Left kidney (tissue), 2 donors: Measurements from ENCODE around the gene CAB39L. TPM values are rescaled to one million over a fixed set of nuclear protein-coding genes. Genes with fewer than 3 reads are reported as not detected.
"Not testable (repeated sequence)": the region's sequence is repeated elsewhere in the genome, so short reads cannot be mapped to it uniquely, and the experiment has no call there.

ENCODE experiments used
- DNase-seq: peaks from one replicate; pipeline ENCODE4 v3.0.0-alpha.2; 2013
- polyA plus RNA-seq: library from polyadenylated mRNA; unstranded; fragments of 120-200 nt; gene quantifications from one replicate; pipeline ENCODE4 v1.2.1, GENCODE V29; 2013; ENCODE audit not compliant: insufficient read length

CAB39L gene
- polyA plus RNA-seq, 1 donor: 20.7 TPM

GRCh38 chr13:49347650-49348385, 96.0 kb downstream of the CAB39L start:
- no peak for DNase-seq

GRCh38 chr13:49346460-49346859, 97.4 kb downstream of the CAB39L start:
- no peak for DNase-seq

GRCh38 chr13:49343731-49344130, 100.1 kb downstream of the CAB39L start:
- no peak for DNase-seq

GRCh38 chr13:49343255-49343654, 100.6 kb downstream of the CAB39L start:
- DNase-seq: no peak

- DNase-seq: no peak
These were observed 101.4 kb downstream of the CAB39L start for GRCh38 chr13:49342454-49342853.

- DNase-seq: no peak
These were observed 101.9 kb downstream of the CAB39L start for GRCh38 chr13:49341941-49342340.

- no peak for DNase-seq
These were observed 102.3 kb downstream of the CAB39L start for GRCh38 chr13:49341517-49341916.

GRCh38 chr13:49340161-49340560, 103.7 kb downstream of the CAB39L start:
- DNase-seq: no peak

- DNase-seq: no peak
These were observed 107.2 kb downstream of the CAB39L start for GRCh38 chr13:49336655-49337054.

GRCh38 chr13:49330546-49330864, 113.4 kb downstream of the CAB39L start:
- no peak for DNase-seq

GRCh38 chr13:49329831-49330545, 113.9 kb downstream of the CAB39L start:
- DNase-seq: no peak

GRCh38 chr13:49327145-49327544, 116.7 kb downstream of the CAB39L start:
- DNase-seq: not testable (repeated sequence)

GRCh38 chr13:49326222-49326917, 117.5 kb downstream of the CAB39L start:
- DNase-seq: no peak

- DNase-seq: no peak
These were observed 120.5 kb downstream of the CAB39L start for GRCh38 chr13:49323344-49323743.

- DNase-seq: no peak
These were observed 121.2 kb downstream of the CAB39L start for GRCh38 chr13:49322702-49323101.

- no peak for DNase-seq
These were observed 122.9 kb downstream of the CAB39L start for GRCh38 chr13:49320975-49321374.

GRCh38 chr13:49319951-49320350, 123.9 kb downstream of the CAB39L start:
- DNase-seq: no peak

GRCh38 chr13:49319551-49319950, 124.3 kb downstream of the CAB39L start:
- no peak for DNase-seq

GRCh38 chr13:49315756-49316482, 127.9 kb downstream of the CAB39L start:
- no peak for DNase-seq

GRCh38 chr13:49315036-49315565, 128.8 kb downstream of the CAB39L start:
- no peak for DNase-seq

GRCh38 chr13:49314344-49314882, 129.5 kb downstream of the CAB39L start:
- no peak for DNase-seq

- DNase-seq: no peak
These were observed 132.0 kb downstream of the CAB39L start for GRCh38 chr13:49311816-49312215.
